Right lobe of liver (tissue), 6 donors: Measurements from ENCODE around the gene FAM240A. TPM values are rescaled to one million over a fixed set of nuclear protein-coding genes. Genes with fewer than 3 reads are reported as not detected.

Experiments used
- ATAC-seq, 4 donors: fragments of 200-7000 bp; cut with Tn5 transposase; one replicate each; pipeline ENCODE4 v1.9.1; 2020; ENCODE audit warnings: mild to moderate bottlenecking in 4 of 4, moderate library complexity in 4 of 4
- DNase-seq, 3 donors: peaks; one replicate each; pipeline ENCODE4 v3.0.0-alpha.2; 2020
- H3K27ac ChIP-seq, 3 donors: fragments of 200-600 bp; one replicate each; pipeline ENCODE4 v1.8.0; 2022
- H3K27me3 ChIP-seq, 2 donors: fragments of 200-600 bp; one replicate each; pipeline ENCODE4 v1.8.0; 2022
- H3K36me3 ChIP-seq, 4 donors: fragments of 200-600 bp; sonication (generic) in 1 of 4; one replicate each; pipeline versions ENCODE4 v1.5.1 to v1.8.0; 2017 to 2022; ENCODE audit warnings: control low read depth in 1 of 4
- H3K4me1 ChIP-seq, 4 donors: fragments of 200-600 bp; sonication (generic) in 1 of 4; one replicate each; pipeline versions ENCODE4 v1.5.1 to v1.8.0; 2017 to 2022; ENCODE audit warnings: control low read depth in 1 of 4
- H3K4me3 ChIP-seq, 3 donors: fragments of 200-600 bp; one replicate each; pipeline ENCODE4 v1.8.0; 2022
- H3K9me3 ChIP-seq, 4 donors: fragments of 200-600 bp; sonication (generic) in 1 of 4; one replicate each; pipeline versions ENCODE4 v1.5.1 to v1.8.0; 2017 to 2022; ENCODE audit warnings: control low read depth in 1 of 4
- CTCF ChIP-seq, 4 donors: fragments of 200-600 bp in 3 of 4; fragments of 450-650 bp in 1 of 4; IDR thresholded peaks; one replicate each; pipeline versions ENCODE4 v1.5.1 to v1.8.0; 2016 to 2022; ENCODE audit warnings: antibody characterized with exemption in 4 of 4, mild to moderate bottlenecking in 2 of 4
- POLR2A ChIP-seq: fragments of 450-650 bp; IDR thresholded peaks from one replicate; pipeline ENCODE4 v1.6.1; 2017; ENCODE audit warnings: antibody characterized with exemption, mild to moderate bottlenecking
- WGBS: methylation state at CpG from one replicate; pipeline ENCODE4 v1.1.6; 2018; ENCODE audit warnings: low coverage, low lambda C conversion rate; ENCODE audit not compliant: insufficient coverage; ENCODE audit errors: missing lambda C conversion rate; 5-methylcytosine and 5-hydroxymethylcytosine counted together
- intact Hi-C, 2 donors: fragments of 100-400 bp; cut with DNase I; formaldehyde crosslinking; loops; one replicate each; pipeline versions ENCODE4 v1.11.2 to v1.14.1; 2022
- total RNA-seq, 6 experiments: library from RNA; depleted of rRNA in 2 of 6; stranded (reverse); fragments of >200 nt in 2 of 6; fragmentation: NEBNext Ultra II Directional in 3 of 6; extraction: Animal tissue kit (Norgen Biotek cat#: 25700) in 3 of 6; gene quantifications; one replicate each; pipeline versions ENCODE4 v1.1.0 to v1.2.4, GENCODE V29; 2016 to 2023
- donor health status: DM: no; HTN: yes; CAD: no.
- donor health status: DM: no; HTN: no; CAD: no.
- donor health status: DM: no; HTN: no; CAD: no.
- donor health status: DM: no; HTN: yes; CAD: no.
- donor health status: DM: no; HTN: yes; CAD: no.

FAM240A gene
- total RNA-seq, 6 experiments from 2014 or later, result not detected

- Histone ChIP-seq H3K27ac (no peak overlapping the region), H3K27me3 (no peaks in the 10 kb centered on the region), H3K4me3 (no peak overlapping the region), H3K9me3 (no peaks in the 10 kb centered on the region), H3K4me1 (peaks cover 0 to 13% (median 4%) of the 10 kb centered on the region in 4 donors), H3K36me3 (no peaks in the 10 kb centered on the region)
- intact Hi-C loops, result no loop called here
- TF ChIP-seq CTCF (IDR thresholded peaks at IDR 0.05), result no peak
- TF ChIP-seq POLR2A, result no peak
- 80% methylated on average over 1 of the region's 2 CpGs for WGBS
- peak in 2 of 3 donors; percentile 17 to 43 for DNase-seq
- ATAC-seq, result no peak
Measured at GRCh38 chr3:46668591-46668990, 56.3 kb downstream of the FAM240A start.

- WGBS, result 80% methylated on average over 2 of the region's 9 CpGs
- H3K4me3 ChIP-seq, result no peak overlapping the region
- no peaks in the 10 kb centered on the region for H3K36me3 ChIP-seq
- H3K27me3 ChIP-seq, result no peaks in the 10 kb centered on the region
- ATAC-seq (no peak), DNase-seq (peak; percentile 8 to 39 (median 33))
- TF ChIP-seq CTCF (IDR thresholded peaks at IDR 0.05), result no peak
- TF ChIP-seq POLR2A, result no peak
- no peaks in the 10 kb centered on the region for H3K9me3 ChIP-seq
- H3K27ac ChIP-seq, result no peak overlapping the region
- peaks cover 0 to 13% (median 4%) of the 10 kb centered on the region in 4 donors for H3K4me1 ChIP-seq
- intact Hi-C loops, result no loop called here
Measured at GRCh38 chr3:46669191-46669999, 57.1 kb downstream of the FAM240A start.

GRCh38 chr3:46670000-46670890 lies 57.9 kb downstream of the FAM240A start:
- H3K9me3 ChIP-seq, result no peaks in the 10 kb centered on the region
- H3K27me3 ChIP-seq, result no peaks in the 10 kb centered on the region
- H3K4me1 ChIP-seq, result peaks cover 0 to 16% (median 4%) of the 10 kb centered on the region in 4 donors
- DNase-seq, result peak; percentile 5 to 33 (median 17)
- no peak for ATAC-seq
- WGBS, result 90% methylated on average over 2 of the region's 17 CpGs
- TF ChIP-seq POLR2A (no peak), CTCF (IDR thresholded peaks at IDR 0.05) (no peak)
- H3K36me3 ChIP-seq, result no peaks in the 10 kb centered on the region
- no peak overlapping the region for H3K27ac ChIP-seq
- intact Hi-C loops, result no loop called here
- no peak overlapping the region for H3K4me3 ChIP-seq

- Histone ChIP-seq H3K27ac (no peak overlapping the region), H3K27me3 (no peaks in the 10 kb centered on the region), H3K4me1 (peaks cover 0 to 19% (median 4%) of the 10 kb centered on the region in 4 donors), H3K4me3 (no peak overlapping the region), H3K9me3 (no peaks in the 10 kb centered on the region), H3K36me3 (no peaks in the 10 kb centered on the region)
- DNase-seq (peak; percentile 8 to 31 (median 27)), ATAC-seq (no peak)
- intact Hi-C loops, result no loop called here
- no CpG with 5 or more reads among the region's 4 CpGs for WGBS
- TF ChIP-seq CTCF (IDR thresholded peaks at IDR 0.05) (no peak), POLR2A (no peak)
Measured at GRCh38 chr3:46670891-46671427, 58.6 kb downstream of the FAM240A start.
